Fibroblast of the aortic adventitia (primary cell): ENCODE data around the gene LCLAT1. TPM values are rescaled to one million over a fixed set of nuclear protein-coding genes. Genes with fewer than 3 reads are reported as not detected.
"Not testable (repeated sequence)": the region's sequence is repeated elsewhere in the genome, so short reads cannot be mapped to it uniquely, and the experiment has no call there.

Experiments
- DNase-seq: peaks from one replicate; pipeline ENCODE4 v3.0.0-alpha.2; 2010; ENCODE audit warnings: low read depth
- H3K4me3 ChIP-seq: 2 replicates; pipeline ENCODE4 v1.5.1; 2011; ENCODE audit warnings: low read depth, mild to moderate bottlenecking, control low read depth, low read length, moderate library complexity
- total RNA-seq: library from RNA; depleted of rRNA; stranded (reverse); fragments of >200 nt; gene quantifications from 2 replicates; pipeline ENCODE4 v1.2.3, GENCODE V29; 2012; ENCODE audit warnings: low replicate concordance
- TF ChIP-seq, protein P1 (sequence below): IDR thresholded peaks from 2 replicates; pipeline ENCODE4 v1.5.1; 2011; ENCODE audit warnings: mild to moderate bottlenecking, low read length, control low read depth, inconsistent platforms; ENCODE audit not compliant: insufficient read depth

The LCLAT1 gene
- total RNA-seq, 1 donor: 21.5 TPM

DNA sequence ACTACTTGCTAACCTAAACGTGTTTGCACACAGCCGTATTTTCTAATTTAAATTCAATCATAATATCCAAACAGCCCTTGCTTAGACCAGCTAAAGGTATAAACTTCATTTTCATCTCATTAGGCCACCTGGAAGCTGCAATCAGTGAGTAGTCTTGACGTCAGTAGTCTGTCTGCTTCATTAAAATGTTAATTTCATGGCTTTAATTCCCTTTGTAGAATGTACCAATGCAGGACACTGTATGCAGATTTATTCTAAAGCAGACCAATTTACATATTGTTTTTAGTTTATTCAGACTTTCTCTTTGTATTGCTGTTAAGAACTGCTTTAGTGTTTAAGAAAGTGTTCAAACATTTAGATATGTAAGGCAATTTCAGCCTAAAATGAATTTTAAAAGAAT, 158.2 kb downstream of the LCLAT1 start:
- H3K4me3 ChIP-seq: no peak overlapping the region
- no peak for DNase-seq
- TF ChIP-seq, protein P1, sequence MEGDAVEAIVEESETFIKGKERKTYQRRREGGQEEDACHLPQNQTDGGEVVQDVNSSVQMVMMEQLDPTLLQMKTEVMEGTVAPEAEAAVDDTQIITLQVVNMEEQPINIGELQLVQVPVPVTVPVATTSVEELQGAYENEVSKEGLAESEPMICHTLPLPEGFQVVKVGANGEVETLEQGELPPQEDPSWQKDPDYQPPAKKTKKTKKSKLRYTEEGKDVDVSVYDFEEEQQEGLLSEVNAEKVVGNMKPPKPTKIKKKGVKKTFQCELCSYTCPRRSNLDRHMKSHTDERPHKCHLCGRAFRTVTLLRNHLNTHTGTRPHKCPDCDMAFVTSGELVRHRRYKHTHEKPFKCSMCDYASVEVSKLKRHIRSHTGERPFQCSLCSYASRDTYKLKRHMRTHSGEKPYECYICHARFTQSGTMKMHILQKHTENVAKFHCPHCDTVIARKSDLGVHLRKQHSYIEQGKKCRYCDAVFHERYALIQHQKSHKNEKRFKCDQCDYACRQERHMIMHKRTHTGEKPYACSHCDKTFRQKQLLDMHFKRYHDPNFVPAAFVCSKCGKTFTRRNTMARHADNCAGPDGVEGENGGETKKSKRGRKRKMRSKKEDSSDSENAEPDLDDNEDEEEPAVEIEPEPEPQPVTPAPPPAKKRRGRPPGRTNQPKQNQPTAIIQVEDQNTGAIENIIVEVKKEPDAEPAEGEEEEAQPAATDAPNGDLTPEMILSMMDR: no peak

DNA sequence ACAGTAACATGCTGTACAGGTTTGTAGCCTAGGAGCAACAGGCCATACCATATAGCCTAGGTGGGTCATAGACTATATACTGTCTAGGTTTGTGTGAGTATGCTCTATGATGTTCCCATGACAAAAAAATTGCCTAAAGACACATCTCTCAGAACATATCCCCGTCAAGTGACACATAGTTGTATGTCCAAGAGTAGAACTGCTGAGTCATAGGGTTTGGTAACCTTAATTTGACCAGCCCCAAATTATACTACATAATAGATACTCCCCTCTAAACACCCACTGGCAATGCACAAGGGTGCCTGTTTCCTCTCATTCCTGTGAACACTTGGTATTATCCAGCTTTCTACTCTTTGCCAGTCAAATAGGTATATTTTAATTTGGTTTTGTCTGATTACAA, 161.6 kb downstream of the LCLAT1 start:
- TF ChIP-seq, protein P1: no peak
- no peak overlapping the region for H3K4me3 ChIP-seq
- DNase-seq: no peak

DNA sequence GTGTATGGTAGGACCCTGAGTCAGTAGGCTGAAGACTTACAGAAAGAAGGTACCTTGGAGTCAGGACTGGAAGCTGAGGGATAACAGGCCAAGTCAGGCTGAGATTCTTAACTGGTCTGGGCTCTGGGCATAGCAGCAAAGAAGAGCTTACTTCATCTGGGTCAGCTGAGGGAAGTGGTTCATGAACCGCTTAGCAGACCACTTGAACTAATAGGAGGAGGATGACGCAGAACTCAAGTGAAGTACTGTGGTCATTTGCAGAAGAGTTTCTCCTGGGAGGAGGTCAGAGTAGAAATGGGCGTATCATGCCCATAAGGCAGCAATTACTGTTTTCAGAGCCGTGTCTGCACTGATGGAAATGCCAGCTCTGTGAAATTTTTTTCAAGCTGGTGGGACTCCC, 164.5 kb downstream of the LCLAT1 start:
- DNase-seq: no peak
- TF ChIP-seq, protein P1: no peak
- no peak overlapping the region for H3K4me3 ChIP-seq

DNA sequence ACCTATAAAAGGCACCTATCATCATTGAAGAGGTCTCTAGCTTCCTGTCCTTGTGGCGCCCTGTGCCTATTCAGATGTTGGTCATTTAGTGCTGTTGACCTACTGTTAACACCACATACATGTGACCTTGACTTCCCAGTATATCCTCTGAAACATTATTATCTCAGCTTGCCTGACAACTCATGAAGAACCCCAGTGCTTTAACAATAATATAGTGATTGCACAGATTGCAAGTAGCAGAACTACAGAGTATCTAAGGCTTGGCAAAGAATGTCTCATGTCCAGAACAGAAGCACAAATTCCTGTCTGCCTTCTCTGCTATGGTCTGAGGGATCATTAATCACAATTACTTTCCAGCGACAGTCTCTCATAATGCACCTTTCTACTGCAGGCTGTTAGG, 165.3 kb downstream of the LCLAT1 start:
- no peak overlapping the region for H3K4me3 ChIP-seq
- DNase-seq: no peak
- TF ChIP-seq, protein P1: no peak

DNA sequence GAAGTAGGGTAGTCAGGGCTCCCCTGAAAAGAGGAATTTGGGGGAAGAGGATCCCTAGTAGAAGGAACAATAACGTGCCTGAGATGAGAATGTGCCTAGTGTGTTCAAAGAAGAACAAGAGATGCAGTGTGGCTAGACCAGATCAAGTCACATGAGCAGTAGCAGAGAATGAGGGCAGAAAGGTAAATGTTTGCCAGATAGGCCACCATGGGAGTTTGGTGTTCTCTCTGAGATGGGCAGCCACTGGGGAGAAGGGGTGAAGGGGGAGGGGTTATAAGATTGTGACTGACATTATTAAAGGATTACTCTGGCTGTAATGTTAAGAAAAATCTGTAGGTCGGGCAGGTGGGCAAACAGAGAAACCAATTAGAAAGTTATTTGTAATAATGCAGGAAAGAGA, 166.0 kb downstream of the LCLAT1 start:
- TF ChIP-seq, protein P1: no peak
- no peak overlapping the region for H3K4me3 ChIP-seq
- DNase-seq: no peak

DNA sequence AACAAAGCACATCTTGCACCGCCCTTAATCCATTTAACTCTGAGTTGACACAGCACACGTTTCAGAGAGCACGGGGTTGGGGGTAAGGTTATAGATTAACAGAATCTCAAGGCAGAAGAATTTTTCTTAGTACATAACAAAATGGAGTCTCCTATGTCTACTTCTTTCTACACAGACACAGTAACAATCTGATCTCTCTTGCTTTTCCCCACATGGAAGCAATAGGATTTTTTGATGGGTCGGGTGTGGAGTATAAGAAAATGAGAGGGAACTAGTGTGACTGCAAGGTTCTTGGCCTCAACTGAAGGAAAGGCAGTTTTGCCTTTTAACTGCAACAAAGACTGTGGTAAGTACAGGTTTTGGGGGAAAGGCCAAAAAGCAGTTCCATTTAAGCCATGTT, 167.2 kb downstream of the LCLAT1 start:
- DNase-seq, H3K4me3 ChIP-seq: not testable (repeated sequence)

DNA sequence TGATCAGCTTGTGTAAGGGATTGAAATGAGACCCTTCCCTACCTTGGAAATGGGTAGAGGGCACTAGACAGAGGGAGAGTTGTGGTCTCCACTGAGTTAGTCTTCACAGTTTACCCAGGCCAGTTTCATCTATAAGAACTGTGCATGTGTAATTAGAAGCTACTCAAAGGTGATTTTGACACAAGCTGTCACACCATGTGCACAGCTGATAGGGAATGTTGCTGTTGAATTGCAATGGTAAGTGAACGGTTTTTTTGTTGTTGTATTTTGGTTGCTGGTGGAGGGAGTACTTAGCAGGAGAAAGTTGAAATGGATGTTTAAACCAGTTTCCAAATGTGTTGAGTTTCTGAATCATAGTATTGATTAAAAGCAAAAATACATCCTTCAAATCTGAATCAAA, 168.9 kb downstream of the LCLAT1 start:
- TF ChIP-seq, protein P1: no peak
- DNase-seq: no peak
- no peak overlapping the region for H3K4me3 ChIP-seq
